A549 (cell line): Measurements from ENCODE around the gene RALGPS2. TPM values are rescaled to one million over a fixed set of nuclear protein-coding genes. Genes with fewer than 3 reads are reported as not detected.

Experiments
- ATAC-seq, 2 experiments: fragments of 200-7000 bp in 1 of 2; fragments of >200 bp in 1 of 2; cut with Nextera tagmentation in 1 of 2; cut with Tn5 transposase in 1 of 2; 3 replicates each; pipeline versions ENCODE4 v1.8.0 to v1.9.1; 2018 to 2020; ENCODE audit warnings: mild to moderate bottlenecking in 1 of 2, moderate library complexity in 1 of 2
- CTCF ChIA-PET: fragments of 300-600 bp; sonication (Branson Sonifier 250); formaldehyde crosslinking; extraction: SDS; loops from one replicate; lab custom pipeline; 2021; ENCODE audit warnings: antibody characterized with exemption, inconsistent platforms; lab: Yijun Ruan, JAX
- POLR2A ChIA-PET: fragments of 350-600 bp; formaldehyde crosslinking; extraction: SDS; loops from one replicate; lab custom pipeline; 2021; ENCODE audit warnings: antibody characterized with exemption, inconsistent platforms; lab: Yijun Ruan, JAX
- DNase-seq, 2 experiments: peaks; one replicate each; pipeline versions ENCODE4 v3.0.0 to v3.0.0-alpha.2; 2011 to 2016; ENCODE audit warnings: low read depth in 1 of 2, low spot score in 1 of 2
- FAIRE-seq: peaks from 2 replicates; lab custom pipeline; 2011; peaks lifted over from hg19 to GRCh38; lab: Jason Lieb, UNC
- H3K27ac ChIP-seq, 2 experiments: fragments of >200 bp; sonication (Bioruptor Twin); formaldehyde crosslinking; 3 replicates each; pipeline ENCODE4 v1.5.1; 2016 to 2017
- H3K4me1 ChIP-seq: fragments of >200 bp; sonication (Bioruptor Twin); formaldehyde crosslinking; 3 replicates; pipeline ENCODE4 v1.6.1; 2016
- H3K4me2 ChIP-seq: fragments of >200 bp; sonication (Bioruptor Twin); formaldehyde crosslinking; 3 replicates; pipeline ENCODE4 v1.6.1; 2016
- H3K4me3 ChIP-seq: fragments of >200 bp; sonication (Bioruptor Twin); formaldehyde crosslinking; 3 replicates; pipeline ENCODE4 v1.5.1; 2016
- H3K9me3 ChIP-seq: fragments of >200 bp; sonication (Bioruptor Twin); formaldehyde crosslinking; 3 replicates; pipeline ENCODE4 v1.6.1; 2016
- BHLHE40 ChIP-seq: IDR thresholded peaks from 2 replicates; pipeline ENCODE4 v1.6.1; 2012; ENCODE audit warnings: low read depth, low read length, inconsistent platforms
- CBX2 ChIP-seq: fragments of 200-600 bp; sonication (generic); IDR thresholded peaks from 2 replicates; pipeline ENCODE4 v1.6.1; 2016; ENCODE audit warnings: low read depth, mild to moderate bottlenecking, borderline replicate concordance
- EHF ChIP-seq: fragments of 250-450 bp; sonication (Bioruptor Pico); IDR thresholded peaks from 2 replicates; pipeline ENCODE4 v1.5.0; 2020; ENCODE audit warnings: mild to moderate bottlenecking
- EHMT2 ChIP-seq: fragments of 200-600 bp; sonication (generic); IDR thresholded peaks from 2 replicates; pipeline ENCODE4 v1.6.1; 2016; ENCODE audit warnings: antibody characterized with exemption, low read depth, mild to moderate bottlenecking, moderate library complexity
- ESRRA ChIP-seq: fragments of 150-350 bp; IDR thresholded peaks from 2 replicates; pipeline ENCODE4 v1.6.1; 2014; ENCODE audit warnings: mild to moderate bottlenecking, low read length, borderline replicate concordance
- HES2 ChIP-seq: fragments of >200 bp; sonication (Bioruptor Twin); formaldehyde crosslinking; IDR thresholded peaks from 2 replicates; pipeline ENCODE4 v1.6.1; 2016
- HEYL ChIP-seq: fragments of 250-450 bp; sonication (Bioruptor Pico); IDR thresholded peaks from 2 replicates; pipeline ENCODE4 v1.8.0; 2021; ENCODE audit warnings: mild to moderate bottlenecking, moderate library complexity
- HOXB13 ChIP-seq: fragments of 250-450 bp; sonication (Bioruptor Pico); IDR thresholded peaks from 2 replicates; pipeline ENCODE4 v1.5.0; 2020; ENCODE audit warnings: low read depth, mild to moderate bottlenecking, moderate library complexity
- HOXB5 ChIP-seq: fragments of 250-450 bp; sonication (Bioruptor Pico); IDR thresholded peaks from 2 replicates; pipeline ENCODE4 v1.5.0; 2020; ENCODE audit warnings: mild to moderate bottlenecking, moderate library complexity
- JUN ChIP-seq, 2 experiments: fragments of >200 bp; sonication (Bioruptor Twin); formaldehyde crosslinking; IDR thresholded peaks; 2 replicates in 1 of 2; 3 replicates in 1 of 2; pipeline ENCODE4 v1.6.1; 2016 to 2017
- MAFK ChIP-seq: fragments of 450-650 bp; IDR thresholded peaks from 2 replicates; pipeline ENCODE4 v1.6.1; 2014; ENCODE audit not compliant: partially characterized antibody
- MYC ChIP-seq: IDR thresholded peaks from 2 replicates; pipeline ENCODE4 v1.6.1; 2012; ENCODE audit warnings: mild to moderate bottlenecking, inconsistent platforms, low read length, improper control_type of control experiment, borderline replicate concordance
- NPAS2 ChIP-seq: fragments of 250-450 bp; sonication (Bioruptor Pico); IDR thresholded peaks from 2 replicates; pipeline ENCODE4 v1.8.0; 2022; ENCODE audit warnings: mild to moderate bottlenecking, moderate library complexity, borderline replicate concordance
- POLR2A ChIP-seq: IDR thresholded peaks from 2 replicates; pipeline ENCODE4 v1.6.1; 2012; ENCODE audit warnings: mild to moderate bottlenecking, low read length
- RARB ChIP-seq: fragments of 250-450 bp; sonication (Bioruptor Pico); IDR thresholded peaks from 2 replicates; pipeline ENCODE4 v1.8.0; 2021; ENCODE audit warnings: mild to moderate bottlenecking, moderate library complexity
- REST ChIP-seq: fragments of 200-600 bp; sonication (generic); IDR thresholded peaks from 2 replicates; pipeline ENCODE4 v1.6.1; 2016; ENCODE audit warnings: antibody characterized with exemption, mild to moderate bottlenecking, moderate library complexity
- RFX5 ChIP-seq: fragments of 450-650 bp; IDR thresholded peaks from 2 replicates; pipeline ENCODE4 v1.7.1; 2014; ENCODE audit warnings: antibody characterized with exemption, mild to moderate bottlenecking, moderate library complexity
- SREBF2 ChIP-seq: fragments of 450-650 bp; IDR thresholded peaks from 2 replicates; pipeline ENCODE4 v1.6.1; 2014; ENCODE audit warnings: mild to moderate bottlenecking, moderate library complexity
- TFCP2L1 ChIP-seq: fragments of 250-450 bp; sonication (Bioruptor Pico); IDR thresholded peaks from 2 replicates; pipeline ENCODE4 v1.5.0; 2021; ENCODE audit warnings: mild to moderate bottlenecking
- TP53 ChIP-seq: fragments of 250-450 bp; sonication (Bioruptor Pico); IDR thresholded peaks from 2 replicates; pipeline ENCODE4 v1.5.0; 2021; ENCODE audit warnings: mild to moderate bottlenecking, moderate library complexity
- ZC3H11A ChIP-seq: fragments of 450-650 bp; IDR thresholded peaks from 2 replicates; pipeline ENCODE4 v1.6.1; 2014; ENCODE audit warnings: antibody characterized with exemption, mild to moderate bottlenecking
- ZFP36 ChIP-seq: fragments of 450-650 bp; IDR thresholded peaks from 2 replicates; pipeline ENCODE4 v1.6.1; 2014; ENCODE audit warnings: borderline replicate concordance; ENCODE audit not compliant: partially characterized antibody
- ZNF302 ChIP-seq: fragments of 250-450 bp; sonication (Bioruptor Pico); IDR thresholded peaks from 2 replicates; pipeline ENCODE4 v1.9.0; 2021; ENCODE audit warnings: inconsistent platforms, mild to moderate bottlenecking, moderate library complexity
- ZSCAN20 ChIP-seq: fragments of 250-450 bp; sonication (Bioruptor Pico); IDR thresholded peaks from 2 replicates; pipeline ENCODE4 v1.8.0; 2022; ENCODE audit warnings: mild to moderate bottlenecking, moderate library complexity
- WGBS: methylation state at CpG from one replicate; pipeline ENCODE4 v1.1.6; 2017; ENCODE audit errors: missing lambda C conversion rate; 5-methylcytosine and 5-hydroxymethylcytosine counted together
- polyA plus RNA-seq, 4 experiments: library from polyadenylated mRNA; depleted of rRNA in 3 of 4; stranded (reverse); fragments of >200 nt; fragmentation: RNase III in 1 of 4; extraction: RNeasy Plus Mini Kit Qiagen cat#74134 plus additional on column Dnase treatment in 1 of 4; gene quantifications; 2 replicates in 3 of 4; 3 replicates in 1 of 4; pipeline ENCODE4 v1.2.3, GENCODE V29; 2011 to 2017

RALGPS2 gene
- polyA plus RNA-seq, 2 of the 4 experiments (the other 2 are of a cell fraction): 11.8 to 18.6 TPM

- DNase-seq (no peak), ATAC-seq (no peak), FAIRE-seq (peak; percentile 28)
- no peak for TF ChIP-seq ESRRA
- TF ChIP-seq SREBF2: no peak
- TF ChIP-seq RFX5: no peak
- TF ChIP-seq EHF (CRISPR knock-in tag): no peak
- no peak for TF ChIP-seq ZFP36
- TF ChIP-seq HEYL (CRISPR knock-in tag): no peak
- TF ChIP-seq TFCP2L1 (CRISPR knock-in tag): no peak
- no peak for TF ChIP-seq HES2
- no peak for TF ChIP-seq HOXB5
- no peak overlapping the region for H3K27ac ChIP-seq
- CTCF ChIA-PET: interaction anchor here (0.9 kb wide), 1 partner anchor 21 kb away, joined by 3 read pairs; no protein-coding TSS in a partner anchor
- no peak overlapping the region for H3K4me3 ChIP-seq
- H3K4me2 ChIP-seq: no peak overlapping the region
- H3K4me1 ChIP-seq: no peaks in the 10 kb centered on the region
- WGBS: 90% methylated on average over 3 of the region's 3 CpGs
- POLR2A ChIA-PET: no interaction called here
- peaks cover 5% of the 10 kb centered on the region; the same call in 1 of the 3 replicates for H3K9me3 ChIP-seq
These were observed 71.0 kb downstream of the RALGPS2 start for GRCh38 chr1:178796013-178796412.

- no peak for ATAC-seq
- CTCF ChIA-PET: no interaction called here
- H3K9me3 ChIP-seq: peaks cover 5% of the 10 kb centered on the region; the same call in 1 of the 3 replicates
- 92% methylated on average over 2 of the region's 2 CpGs for WGBS
- TF ChIP-seq POLR2A (no peak), RARB (CRISPR knock-in tag) (no peak), TP53 (CRISPR knock-in tag) (no peak), HOXB13 (CRISPR knock-in tag) (no peak), BHLHE40 (no peak), ZSCAN20 (CRISPR knock-in tag) (no peak), JUN (IDR thresholded peaks at IDR 0.05) (no peak)
- no peak for FAIRE-seq
- H3K4me1 ChIP-seq: no peaks in the 10 kb centered on the region
- H3K4me2 ChIP-seq: no peak overlapping the region
- no peak overlapping the region for H3K27ac ChIP-seq
- POLR2A ChIA-PET: no interaction called here
- DNase-seq: no peak
- no peak overlapping the region for H3K4me3 ChIP-seq
These were observed 72.5 kb downstream of the RALGPS2 start for GRCh38 chr1:178797590-178797989.

GRCh38 chr1:178798232-178798861 lies 73.3 kb downstream of the RALGPS2 start:
- no peak for ATAC-seq
- DNase-seq: no peak
- FAIRE-seq: no peak
- WGBS: 91% methylated on average over 6 of the region's 6 CpGs
- peaks cover 5% of the 10 kb centered on the region; the same call in 1 of the 3 replicates for H3K9me3 ChIP-seq
- TF ChIP-seq MAFK: peak; percentile 74
- no peak for TF ChIP-seq ZNF302 (CRISPR knock-in tag)
- no peak overlapping the region for H3K4me3 ChIP-seq
- ChIA-PET CTCF (interaction anchor here (0.7 to 1.4 kb wide), 2 partner anchors 24 to 36 kb away, joined by 3 read pairs; no protein-coding TSS in a partner anchor), POLR2A (no interaction called here)
- no peak overlapping the region for H3K4me2 ChIP-seq
- no peaks in the 10 kb centered on the region for H3K4me1 ChIP-seq
- no peak overlapping the region for H3K27ac ChIP-seq

GRCh38 chr1:178802873-178803272 lies 77.8 kb downstream of the RALGPS2 start:
- Histone ChIP-seq H3K9me3 (peaks cover 5% of the 10 kb centered on the region; the same call in 1 of the 3 replicates), H3K4me1 (no peaks in the 10 kb centered on the region), H3K4me3 (no peak overlapping the region), H3K27ac (no peak overlapping the region), H3K4me2 (no peak overlapping the region)
- TF ChIP-seq MYC (no peak), CBX2 (no peak), NPAS2 (no peak), EHMT2 (no peak), REST (no peak), TP53 (CRISPR knock-in tag) (no peak), ZC3H11A (no peak), HOXB5 (no peak)
- no peak for DNase-seq
- FAIRE-seq: no peak
- ChIA-PET CTCF (no interaction called here), POLR2A (no interaction called here)
- WGBS: 83% methylated on average over 3 of the region's 3 CpGs
- ATAC-seq: no peak
